GM19043 (cell line): Measurements from ENCODE around the gene FHDC1.

Source experiments
- ATAC-seq: cut with Tn5 transposase; IDR thresholded peaks from one replicate; pipeline ENCODE4 v1.9.1; 2021; ENCODE audit warnings: low read depth; ENCODE audit not compliant: unreplicated experiment

FHDC1 gene

DNA sequence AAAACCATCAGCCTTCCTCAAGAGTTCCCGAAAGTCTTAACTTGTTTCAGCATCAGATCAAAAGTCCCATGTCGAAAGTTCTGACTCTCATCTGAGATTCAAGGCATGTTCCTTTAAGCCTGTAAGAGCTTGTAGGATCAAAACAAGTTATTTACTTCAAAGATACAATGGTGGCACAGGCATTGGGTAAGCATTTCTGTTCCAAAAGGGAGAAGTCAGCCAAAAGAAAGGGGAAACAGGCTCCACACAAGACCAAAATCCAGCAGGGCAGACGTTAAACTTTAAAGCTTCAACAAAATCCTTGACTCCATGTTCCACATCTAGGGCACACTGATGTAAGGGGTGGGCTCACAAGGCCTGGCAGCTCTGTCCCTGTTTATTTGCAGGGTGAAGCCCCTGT lies 91.7 kb downstream of the FHDC1 start:
- no peak for ATAC-seq

DNA sequence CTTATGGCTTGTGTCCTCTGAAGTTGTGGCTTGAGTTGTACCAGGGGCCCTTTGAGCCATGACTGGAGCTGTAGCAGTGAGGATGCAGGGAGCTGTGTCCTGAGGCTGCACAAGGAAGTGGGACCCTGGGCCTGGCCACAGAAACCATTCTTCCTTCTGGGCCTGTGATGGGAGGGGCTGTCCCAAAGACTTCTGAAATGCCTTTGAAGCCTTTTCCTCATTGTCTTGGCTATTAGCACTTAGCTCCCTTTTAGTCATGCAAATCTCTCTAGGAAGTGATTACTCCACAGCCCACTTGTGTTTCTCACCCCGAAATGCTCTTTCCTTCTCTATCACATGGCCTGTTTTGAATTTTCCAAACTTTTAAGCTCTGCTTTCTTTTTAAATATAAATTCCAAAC lies 92.4 kb downstream of the FHDC1 start:
- no peak for ATAC-seq
